NK-92 treated with Interleukin-12 subunit alpha and Interleukin-12 subunit beta, amount 100 ng/mL, for 24 hours (cell line): Measurements from ENCODE around the gene CFAP97D1.
A peak's percentile ranks its signal among the peaks of the same experiment; 100 is the strongest.

Experiments used
- DNase-seq: peaks from one replicate; lab custom pipeline; 2025; lab: John Stamatoyannopoulos, UW

The CFAP97D1 gene

DNA sequence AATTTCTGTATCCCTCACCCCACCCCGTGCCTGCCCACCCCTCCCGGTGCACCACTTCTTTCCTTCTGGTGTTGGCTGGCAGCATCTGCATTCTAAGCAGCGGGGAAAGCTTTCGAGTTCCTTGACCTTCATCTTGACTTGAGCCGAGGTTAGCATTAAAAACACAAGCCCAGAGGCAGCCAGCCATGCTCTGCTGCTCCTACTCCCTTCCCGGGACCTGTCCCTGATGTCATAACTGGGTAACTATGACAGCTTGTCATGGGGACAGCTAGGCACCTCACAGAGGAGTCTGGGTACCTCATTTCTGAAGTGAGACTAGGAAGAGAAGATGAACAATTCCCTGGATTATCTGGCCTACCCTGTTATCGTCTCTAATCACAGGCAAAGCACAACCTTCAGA, at the start of gene CFAP97D1:
Gene CFAP97D1, plus strand, starts transcription at position 301 of the 400 bp plus-strand sequence. Its CDS starts 28 bp downstream, at position 329.
- DNase-seq, result no peak

DNA sequence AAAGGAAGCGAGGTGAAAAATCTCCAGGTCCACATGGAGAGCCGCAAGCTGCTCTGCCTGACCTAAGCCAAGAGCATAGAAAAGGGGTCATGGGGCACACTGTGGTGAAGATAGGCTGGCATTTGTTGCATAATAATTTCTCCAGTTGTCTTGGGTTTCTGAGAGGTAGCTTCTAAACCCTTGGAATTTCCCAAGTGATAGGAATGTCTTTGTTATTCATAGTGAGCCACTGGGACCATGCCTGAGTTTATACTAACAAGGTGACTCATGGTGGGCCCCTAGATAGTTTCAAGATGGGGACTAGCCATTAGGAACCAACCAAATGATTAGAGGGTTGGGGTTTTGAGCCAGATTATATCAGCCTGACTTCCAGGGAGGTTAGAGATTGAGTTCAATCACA, 47.3 kb upstream of the CFAP97D1 start:
- DNase-seq, result no peak

DNA sequence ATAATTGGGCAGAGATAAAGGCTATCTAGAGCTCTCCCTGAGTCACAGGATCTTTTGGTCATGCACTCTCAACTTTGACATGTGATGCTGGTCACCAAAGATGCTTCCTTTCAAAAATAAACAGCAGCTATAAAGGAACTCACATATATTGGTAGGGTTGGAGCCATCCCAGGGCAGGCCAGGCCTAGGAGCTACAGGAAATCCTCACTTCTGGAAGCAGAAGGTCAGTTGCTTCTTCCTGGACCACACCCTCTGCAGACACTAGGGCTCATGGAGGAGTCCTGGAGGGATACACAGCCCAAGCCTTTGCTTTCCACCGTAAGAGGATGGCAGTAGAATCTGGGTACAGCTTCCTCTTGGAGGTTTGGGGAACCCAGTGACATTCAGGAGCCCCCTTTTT, 46.3 kb upstream of the CFAP97D1 start:
- DNase-seq, result no peak

DNA sequence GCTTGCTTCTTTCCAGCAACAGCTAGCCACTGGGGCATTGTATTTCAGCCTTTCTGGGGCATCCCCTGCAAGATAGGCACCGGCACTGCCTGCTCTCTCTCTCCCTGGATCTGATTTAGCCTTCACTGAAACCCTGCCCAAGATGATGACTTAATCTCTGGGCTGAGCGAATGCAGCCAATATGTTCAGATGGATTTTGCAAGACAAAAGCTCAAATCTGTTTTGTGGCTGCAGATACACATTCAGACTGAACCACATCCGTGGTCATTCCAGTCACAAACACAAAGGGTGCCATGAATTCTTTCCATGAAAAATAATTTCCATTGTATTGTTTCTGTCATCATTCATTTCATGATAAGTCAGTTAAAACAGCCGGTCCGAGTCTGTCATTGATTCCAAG, 45.9 kb upstream of the CFAP97D1 start:
- DNase-seq, result no peak

DNA sequence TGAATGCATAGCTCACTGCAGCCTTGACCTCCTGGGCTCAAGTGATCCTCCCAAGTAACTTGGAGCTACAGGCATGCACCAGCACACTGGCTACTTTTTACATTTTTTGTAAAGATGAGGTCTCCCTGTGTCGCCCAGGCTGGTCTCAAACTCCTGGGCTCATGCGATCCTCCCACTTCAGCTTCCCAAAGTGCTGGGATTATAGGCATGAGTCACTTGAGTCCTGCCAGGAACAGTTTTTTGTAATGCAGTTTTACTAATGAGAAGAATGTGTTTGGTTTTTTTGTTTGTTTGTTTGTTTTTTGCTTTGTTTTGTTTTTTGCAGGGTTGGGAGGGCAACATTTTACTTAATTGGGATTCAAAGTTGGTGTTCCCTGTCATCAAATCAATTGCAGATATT, 43.8 kb upstream of the CFAP97D1 start:
- no peak for DNase-seq

DNA sequence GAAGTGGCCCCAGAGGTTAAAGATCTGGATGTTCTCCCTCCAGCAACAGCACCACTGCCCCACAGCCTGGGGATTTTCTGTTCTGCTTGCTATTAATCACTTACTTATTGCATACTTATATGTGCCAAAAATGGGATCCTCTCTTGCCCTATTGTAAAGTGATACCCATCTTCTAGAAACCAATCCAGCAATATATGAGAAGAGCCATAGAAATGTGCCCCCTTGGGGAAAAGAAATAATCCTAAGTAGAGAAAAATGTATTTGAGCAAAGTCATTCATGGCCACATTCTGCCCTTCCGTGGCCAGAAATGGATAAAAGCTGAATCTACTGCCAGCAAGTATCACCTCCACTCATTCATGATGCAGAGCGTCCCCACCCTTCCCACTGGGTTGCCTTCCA, 42.5 kb upstream of the CFAP97D1 start:
- no peak for DNase-seq

DNA sequence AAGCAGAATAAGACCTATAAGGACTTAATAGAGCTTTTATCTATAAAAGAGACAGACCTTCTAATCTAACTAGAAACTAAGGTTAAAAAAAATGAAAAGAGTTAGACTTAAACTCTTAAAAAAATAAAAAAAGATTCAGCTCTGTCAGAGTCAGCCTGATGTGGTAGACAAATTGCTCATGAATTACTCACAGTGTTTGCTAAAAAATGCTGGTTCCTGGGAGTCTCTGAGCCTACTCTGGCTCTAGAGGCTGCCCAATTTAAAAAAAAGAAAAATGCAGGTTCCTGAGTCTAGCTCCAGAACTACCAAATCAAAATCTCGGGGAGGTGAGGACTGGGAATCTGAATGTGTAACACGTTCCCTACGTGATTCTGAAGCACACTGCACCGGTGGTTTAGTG, 39.7 kb upstream of the CFAP97D1 start:
- DNase-seq, result no peak

DNA sequence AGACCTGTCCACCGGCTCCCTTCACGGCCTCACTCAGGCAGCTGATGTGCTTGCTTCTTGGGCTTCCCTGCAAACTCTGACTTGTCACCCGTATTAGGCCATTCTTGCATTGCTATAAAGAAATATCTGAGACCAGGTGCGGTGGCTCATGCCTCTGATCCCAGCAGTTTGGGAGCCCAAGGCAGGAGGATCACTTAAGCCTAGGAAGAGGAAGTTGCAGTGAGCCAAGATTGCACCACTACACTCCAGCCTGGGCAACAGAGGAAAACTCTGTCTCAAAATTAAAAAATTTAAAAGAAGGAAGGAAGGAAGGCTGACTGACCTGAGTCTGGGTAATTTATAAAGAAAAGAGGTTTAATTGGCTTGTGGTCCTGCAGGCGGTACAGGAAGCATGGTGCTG, 38.6 kb upstream of the CFAP97D1 start:
- DNase-seq, result no peak

DNA sequence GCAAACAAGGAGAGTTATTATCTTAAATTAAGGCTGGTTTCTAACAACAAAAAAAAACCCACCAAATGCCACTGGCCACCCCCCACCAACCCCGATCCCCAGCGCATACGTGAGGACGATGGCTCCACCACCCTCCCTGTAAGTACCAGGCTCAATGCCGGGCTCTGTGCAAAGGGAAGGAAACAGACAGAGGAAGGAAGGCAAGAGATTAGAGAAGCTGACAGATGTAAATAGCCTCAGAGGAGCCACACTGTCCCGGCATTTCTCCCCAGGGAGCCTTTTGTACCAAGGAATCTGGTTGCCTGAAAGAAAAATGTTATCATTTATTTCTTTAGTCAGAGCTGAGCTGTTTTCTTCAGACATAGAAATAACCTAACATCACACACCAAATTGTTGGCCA, 34.7 kb upstream of the CFAP97D1 start:
- no peak for DNase-seq

DNA sequence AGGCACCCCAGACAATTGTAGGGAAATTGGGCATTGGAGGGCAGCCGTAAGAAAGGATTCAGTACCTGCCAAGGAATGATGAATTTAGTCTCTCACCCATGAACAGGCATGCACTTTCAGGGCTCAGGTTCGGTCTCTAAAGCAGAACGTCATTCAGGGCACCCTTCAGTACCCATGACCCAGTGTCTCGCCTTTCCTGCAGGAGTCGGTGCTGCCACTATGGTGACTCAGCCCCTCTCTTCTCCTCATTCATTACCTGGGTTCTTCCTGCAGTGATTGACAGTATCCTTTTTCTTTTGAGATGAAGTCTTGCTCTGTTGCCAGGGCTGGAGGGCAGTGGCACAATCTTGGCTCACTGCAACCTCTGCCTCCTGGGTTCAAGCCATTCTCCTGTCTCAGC, 30.1 kb upstream of the CFAP97D1 start:
- DNase-seq, result no peak

DNA sequence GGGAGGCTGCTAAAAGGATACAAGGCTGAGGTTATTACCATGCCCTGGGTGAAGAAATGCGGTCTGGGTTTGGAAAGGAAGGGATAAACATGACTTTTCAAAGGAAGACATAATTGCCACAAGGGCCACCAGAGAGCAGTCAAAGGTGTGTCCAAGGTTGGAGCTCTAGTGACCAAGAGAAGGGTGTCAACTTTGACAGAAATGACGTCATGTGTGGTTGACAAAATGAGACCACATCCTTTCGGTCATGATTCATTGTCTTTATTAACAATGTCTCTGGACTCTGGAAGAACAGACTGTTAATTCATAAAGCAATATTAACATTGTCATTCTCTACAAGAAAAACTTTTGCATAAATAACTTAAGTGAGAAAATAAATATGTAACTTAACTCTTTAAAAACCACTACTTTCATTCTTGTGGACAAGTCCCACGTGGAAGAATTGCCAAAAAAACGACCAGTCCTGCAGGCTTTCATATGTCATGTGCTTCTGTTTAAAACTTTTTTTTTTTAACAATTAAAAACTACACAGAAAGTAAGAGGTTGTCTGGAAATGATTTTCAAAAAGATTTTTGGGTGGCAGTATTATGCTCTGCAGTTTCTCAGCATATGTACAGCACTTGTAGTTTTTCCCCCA, 26.6 kb upstream of the CFAP97D1 start:
- peak; percentile 48 for DNase-seq

DNA sequence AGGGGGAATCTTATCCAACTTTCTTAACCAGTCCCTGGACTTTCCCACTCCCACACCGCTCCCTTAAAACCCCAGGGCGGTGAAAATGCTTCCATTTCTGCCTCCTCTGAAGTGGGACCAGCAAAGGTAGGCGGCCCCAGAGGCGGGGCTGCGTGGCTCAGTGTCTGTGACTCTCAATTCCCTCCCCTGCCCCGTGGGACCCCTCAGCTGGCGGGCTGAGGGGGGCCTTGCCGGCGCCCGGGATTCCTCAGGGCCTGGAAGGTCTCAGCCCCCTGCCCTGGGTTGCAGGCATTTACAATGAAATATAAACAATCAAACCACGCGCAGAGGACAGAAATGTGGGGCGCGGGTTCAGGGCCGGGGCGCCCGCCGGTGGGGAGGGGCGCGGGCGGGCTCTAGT, 25.3 kb upstream of the CFAP97D1 start:
- DNase-seq, result no peak

DNA sequence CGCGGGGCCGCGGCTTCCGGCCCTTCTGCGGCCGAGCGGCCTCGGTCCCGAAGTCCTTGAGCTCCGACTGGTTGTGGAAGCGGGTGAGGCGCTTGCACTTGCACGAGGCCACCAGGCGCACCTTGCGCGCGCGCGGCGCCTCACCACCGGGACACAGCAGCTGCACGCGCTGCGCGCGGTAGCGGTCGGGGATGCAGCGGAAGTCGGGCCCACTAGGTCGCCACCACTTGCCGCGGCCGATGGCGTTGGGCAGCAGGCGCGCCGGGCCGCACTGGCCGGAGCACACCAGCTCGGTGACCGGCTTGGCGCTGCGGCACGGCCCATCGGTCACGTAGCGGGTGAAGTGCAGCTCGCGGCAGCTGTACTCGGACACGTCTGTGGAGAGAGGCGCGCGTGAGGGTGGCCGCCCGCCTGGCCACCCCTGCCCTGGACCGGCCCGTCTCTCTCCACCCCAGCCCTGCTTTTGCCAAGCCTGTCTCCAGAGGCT, 24.8 kb upstream of the CFAP97D1 start:
- DNase-seq, result no peak

DNA sequence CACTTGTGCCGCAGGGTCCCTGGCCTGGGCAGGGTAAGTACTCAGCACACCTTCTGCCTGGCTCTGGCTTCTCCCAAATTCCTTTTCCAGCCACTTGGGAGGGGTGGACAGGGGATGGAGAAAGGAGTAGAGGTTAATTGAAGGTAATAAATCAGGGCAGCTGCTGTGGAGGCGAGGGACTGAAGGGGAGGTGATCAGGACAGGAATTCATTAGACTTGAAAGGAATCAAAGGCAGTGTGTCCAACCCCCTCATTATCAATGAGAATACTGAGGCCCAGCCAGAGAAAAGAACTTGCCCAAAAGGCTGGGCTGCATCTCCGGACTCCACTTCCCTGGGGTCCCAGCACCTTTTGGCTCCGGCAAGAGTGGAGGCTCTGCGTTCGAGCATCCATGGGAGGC, 24.0 kb upstream of the CFAP97D1 start:
- DNase-seq, result no peak

DNA sequence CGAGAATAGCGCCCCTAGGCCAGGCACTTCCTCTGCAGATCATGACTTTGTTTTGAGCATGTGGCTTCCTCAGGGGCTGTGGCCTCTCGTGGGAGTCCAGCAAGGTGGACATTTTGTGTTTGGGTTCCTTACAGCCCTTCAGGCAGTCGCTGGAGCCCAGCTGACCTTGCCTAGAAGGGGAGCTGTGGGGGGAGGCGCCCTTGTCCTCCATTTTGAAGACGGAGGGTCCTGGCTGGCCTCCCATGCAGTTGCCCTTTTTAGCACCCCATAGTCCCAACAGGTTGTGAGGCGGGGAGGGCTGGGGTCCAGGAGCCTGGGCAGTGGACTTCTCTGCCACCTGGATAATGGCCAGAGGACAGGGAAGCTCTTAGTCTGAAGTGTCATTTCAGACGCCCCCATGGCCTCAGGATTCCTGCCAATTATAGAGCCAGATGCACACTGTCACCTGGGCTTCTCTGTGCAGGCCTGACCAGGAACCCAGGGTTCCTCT, 23.0 kb upstream of the CFAP97D1 start:
- no peak for DNase-seq

DNA sequence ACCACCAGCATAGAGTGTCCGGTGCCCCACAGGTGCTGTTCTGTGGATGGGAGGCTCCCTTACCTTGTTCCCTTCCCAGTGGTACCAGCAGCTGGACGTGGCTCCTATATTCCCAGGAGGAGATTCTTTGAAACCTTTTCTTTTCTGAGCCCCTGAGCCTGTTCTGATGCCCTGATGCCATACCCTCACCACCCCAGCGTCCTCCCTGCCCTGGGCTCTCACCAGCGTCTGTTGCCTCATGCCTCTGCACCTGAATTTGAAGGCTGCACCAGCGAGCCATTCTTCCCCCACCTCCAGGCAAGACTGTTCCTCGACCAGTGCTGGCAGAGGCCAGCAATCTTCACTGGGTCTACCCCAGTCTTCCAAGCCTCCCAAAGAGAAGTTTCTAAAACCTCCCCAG, 22.1 kb upstream of the CFAP97D1 start:
- DNase-seq, result no peak

DNA sequence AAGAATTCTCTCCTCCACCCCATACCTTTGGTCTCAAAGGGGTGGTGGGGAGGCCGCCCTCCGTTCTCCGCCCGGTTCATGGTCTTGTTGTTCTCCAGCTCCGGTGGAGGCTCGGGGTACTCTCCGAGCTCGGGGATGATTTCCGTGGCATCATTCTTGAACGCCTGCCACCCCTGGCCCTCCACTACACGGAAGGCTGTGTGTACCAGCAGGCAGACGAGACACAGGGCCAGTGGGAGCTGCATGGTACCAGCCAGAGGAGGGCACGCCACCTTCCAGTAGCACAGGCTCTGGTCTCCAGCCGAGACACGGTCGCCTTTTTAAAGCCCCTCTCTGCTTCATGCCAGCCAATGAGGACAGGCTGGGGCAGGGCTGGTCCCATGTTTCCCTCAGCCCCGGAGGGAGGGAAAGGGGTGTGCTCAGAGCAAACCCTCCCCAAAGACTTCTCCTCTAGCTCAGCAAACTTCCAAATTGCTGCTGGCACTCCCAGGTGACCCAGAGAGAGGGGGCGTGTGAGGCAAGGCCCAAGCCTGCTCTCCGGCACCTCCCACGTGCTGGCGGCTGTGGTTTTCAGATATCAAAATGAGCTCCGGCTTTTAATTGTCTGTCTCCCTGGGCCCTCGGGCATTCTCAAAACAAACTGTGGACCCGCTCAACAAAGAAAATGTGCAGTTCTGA, 21.6 kb upstream of the CFAP97D1 start, which contains the start of gene SOST:
Gene SOST, minus strand, starts transcription at position 295 of the 678 bp plus-strand sequence. Its CDS starts 50 bp downstream, at position 245.
- no peak for DNase-seq

DNA sequence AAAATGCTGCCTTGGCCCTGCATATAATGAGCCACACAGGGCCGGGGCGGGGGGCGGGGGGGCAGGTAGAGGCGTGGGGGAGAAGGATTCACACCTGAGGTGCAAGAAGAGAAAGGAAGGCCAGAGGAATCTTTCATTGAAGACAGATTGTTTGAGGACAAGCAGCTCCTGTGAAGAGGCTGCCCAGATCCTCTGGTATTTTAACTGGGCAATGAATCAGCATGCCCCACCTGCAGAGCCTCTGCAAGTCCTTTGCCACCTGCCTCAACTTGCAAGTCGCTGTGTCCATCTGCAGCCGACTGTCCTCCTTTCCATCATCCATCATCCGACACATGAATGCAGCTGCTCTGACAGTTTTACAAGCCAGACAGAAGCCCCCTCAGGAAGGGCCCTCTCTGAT, 20.4 kb upstream of the CFAP97D1 start:
- DNase-seq, result no peak

DNA sequence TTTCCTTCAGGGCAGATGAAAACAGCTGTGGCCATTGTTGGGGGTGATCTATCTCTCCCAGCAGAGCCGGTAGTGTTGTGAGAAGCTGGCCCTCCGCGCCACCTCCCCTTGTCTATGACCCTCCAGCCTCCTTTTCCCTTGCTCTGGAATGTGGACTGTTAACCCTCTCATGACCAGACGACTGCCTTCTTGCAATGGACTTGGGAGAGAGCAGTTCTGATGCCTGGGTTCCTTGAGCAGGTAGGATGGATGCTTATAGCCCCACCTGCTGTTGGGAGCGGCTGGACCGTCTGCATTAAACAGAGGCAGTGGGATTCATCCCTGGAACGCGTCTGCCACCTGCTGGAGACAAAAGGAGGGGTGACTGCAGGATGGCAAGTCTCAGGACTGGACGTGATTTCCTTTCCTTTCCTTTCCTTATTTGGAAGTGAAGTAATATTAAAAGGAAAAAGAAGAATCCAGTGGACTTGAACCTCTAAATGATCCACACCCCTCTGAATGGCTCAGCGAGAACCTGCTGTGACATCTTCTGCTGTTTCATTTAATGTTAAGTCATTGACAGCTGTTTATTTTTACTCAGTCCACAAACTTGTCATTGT, 19.9 kb upstream of the CFAP97D1 start:
- peak; percentile 82 for DNase-seq

DNA sequence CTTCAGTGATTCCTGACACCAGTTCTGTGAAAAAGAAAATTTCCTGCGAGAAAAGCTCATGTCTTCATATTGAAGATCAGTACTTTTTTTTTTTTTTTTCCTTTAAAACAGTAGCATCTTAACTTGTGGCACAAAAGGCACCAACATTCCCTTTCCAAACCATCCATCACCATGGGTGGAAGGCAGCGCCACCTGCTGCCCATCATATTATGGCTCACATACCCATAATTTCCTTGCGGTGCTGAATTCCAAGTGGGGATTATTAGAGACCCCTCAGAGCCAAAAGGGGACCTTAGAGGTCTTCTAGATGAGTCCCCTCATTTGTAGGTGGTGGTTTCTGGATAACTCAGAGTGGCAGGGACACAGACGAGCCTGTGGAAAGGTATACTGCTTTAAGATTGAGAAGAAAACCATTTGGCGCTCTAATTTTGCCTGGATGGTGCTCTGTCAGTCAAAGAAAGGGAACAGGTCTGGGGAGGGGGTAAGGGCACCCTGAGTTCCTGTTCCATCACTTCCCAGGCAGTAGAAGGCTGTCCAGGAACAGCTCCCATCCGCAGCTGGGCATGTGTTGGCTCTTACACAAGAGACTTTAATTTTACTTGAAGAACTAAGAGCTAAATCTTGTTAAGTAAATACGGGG, 13.7 kb upstream of the CFAP97D1 start:
- no peak for DNase-seq

DNA sequence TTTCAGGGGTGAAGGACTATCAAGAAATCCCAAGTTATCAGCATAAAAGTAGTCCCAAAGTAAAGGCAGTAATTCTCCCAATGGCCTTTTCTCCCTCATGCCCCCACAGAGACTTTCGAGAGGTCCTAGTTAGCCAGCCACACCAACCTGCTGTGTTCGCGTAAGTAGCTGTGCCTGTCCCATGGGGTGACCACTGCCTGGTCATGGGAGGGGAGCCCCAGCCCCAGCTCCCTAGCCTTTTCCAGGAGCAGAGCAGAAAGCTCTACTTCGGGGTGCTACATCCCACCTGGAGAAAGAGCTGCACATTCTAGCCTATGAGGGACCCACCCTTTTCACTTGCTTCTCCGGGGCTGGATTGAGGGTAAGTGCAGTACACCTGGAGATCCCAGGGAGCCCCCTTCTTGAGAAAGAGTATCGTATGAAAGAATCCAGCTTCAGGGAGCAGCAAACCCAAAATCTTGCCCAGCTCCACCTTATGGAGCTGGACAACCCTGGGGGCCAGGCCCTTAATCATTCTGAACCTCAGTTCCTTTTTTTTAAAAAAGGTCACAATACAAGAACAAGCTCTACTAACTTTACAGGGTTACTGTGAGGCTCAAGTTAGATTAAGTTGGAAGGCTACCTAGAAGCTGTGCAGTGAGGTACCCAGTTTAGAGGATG, 13.1 kb upstream of the CFAP97D1 start:
- no peak for DNase-seq

DNA sequence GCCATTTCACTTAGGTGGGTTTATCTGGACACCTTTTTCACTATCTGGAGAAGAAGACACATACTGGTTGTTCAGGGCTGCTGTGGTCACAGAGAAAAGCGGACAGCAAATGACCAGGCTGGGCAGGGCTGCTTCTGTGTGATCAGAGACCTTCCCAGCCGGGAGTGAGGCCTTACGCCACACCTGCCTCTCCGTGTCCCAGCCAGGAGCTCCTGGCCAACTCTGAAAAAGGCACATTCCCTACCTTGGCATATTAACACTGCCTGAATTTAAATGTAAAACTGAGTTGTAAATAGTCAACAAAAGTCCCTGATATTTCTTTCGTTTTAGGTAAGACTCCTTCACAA, 12.5 kb upstream of the CFAP97D1 start:
- no peak for DNase-seq
